Measurements from ENCODE around the gene ISYNA1. TPM values are rescaled to one million over a fixed set of nuclear protein-coding genes. Genes with fewer than 3 reads are reported as not detected.

The ISYNA1 gene
- total and polyA plus RNA-seq, 2 of the 8 experiments (the other 6 are each of a cell fraction or from before 2014, with no cell fraction given), result 207 to 264 TPM

DNA sequence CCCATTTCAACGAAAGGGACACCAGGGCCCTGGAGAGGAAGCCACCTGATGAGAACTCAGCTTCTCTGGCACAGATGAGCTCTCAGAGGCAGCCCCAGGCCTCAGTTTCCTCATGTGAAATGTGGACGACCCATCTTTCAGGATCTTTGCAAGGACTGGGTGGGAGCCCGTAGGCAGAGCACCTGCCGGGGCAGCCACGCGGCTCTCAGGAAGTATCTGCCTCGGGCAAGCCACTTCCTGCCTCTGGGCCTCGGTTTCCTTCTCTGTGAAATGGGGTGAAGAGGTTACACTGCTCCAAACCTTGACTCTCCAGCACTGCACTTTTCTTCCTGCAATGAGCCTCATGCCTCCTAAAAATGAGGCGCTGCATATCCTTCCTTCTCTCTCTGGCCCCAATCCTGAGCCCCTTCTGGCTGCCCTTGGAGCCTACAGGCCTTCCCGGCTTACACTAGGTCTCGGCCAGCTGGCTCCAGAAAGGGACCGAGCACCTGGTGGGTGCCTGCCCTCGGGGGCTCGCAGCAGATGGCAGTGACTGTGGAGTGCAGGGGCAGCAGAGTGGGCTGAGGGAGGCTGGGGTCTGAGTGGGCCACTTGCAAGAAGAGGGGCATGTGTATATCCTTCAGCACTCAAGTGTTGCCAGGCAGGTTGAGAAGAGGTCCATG is 15.3 kb downstream of the ISYNA1 start (continued):
- TF ChIP-seq RXRA (IDR thresholded peaks at IDR 0.05; ENCODE audit: insufficient read depth, low read depth, low read length) (no peak), HDAC6 (IDR thresholded peaks at IDR 0.05; ENCODE audit: low read depth, low read length) (no peak), SP2 (IDR thresholded peaks at IDR 0.05; ENCODE audit: low read length) (no peak), KDM5A (IDR thresholded peaks at IDR 0.05; ENCODE audit: low read length) (no peak)
- TF ChIP-seq, protein P1, sequence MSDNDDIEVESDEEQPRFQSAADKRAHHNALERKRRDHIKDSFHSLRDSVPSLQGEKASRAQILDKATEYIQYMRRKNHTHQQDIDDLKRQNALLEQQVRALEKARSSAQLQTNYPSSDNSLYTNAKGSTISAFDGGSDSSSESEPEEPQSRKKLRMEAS (IDR thresholded peaks at IDR 0.05), result no peak
- TF ChIP-seq, protein P2, sequence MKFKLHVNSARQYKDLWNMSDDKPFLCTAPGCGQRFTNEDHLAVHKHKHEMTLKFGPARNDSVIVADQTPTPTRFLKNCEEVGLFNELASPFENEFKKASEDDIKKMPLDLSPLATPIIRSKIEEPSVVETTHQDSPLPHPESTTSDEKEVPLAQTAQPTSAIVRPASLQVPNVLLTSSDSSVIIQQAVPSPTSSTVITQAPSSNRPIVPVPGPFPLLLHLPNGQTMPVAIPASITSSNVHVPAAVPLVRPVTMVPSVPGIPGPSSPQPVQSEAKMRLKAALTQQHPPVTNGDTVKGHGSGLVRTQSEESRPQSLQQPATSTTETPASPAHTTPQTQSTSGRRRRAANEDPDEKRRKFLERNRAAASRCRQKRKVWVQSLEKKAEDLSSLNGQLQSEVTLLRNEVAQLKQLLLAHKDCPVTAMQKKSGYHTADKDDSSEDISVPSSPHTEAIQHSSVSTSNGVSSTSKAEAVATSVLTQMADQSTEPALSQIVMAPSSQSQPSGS (IDR thresholded peaks at IDR 0.05; ENCODE audit: low read length), result no peak
